Activated T-cell treated with anti-CD3 and anti-CD28 coated beads, Interleukin-2, amount 50 U/mL, for 72 hours (primary cell): Measurements from ENCODE around the gene ZNF652. TPM values are rescaled to one million over a fixed set of nuclear protein-coding genes. Genes with fewer than 3 reads are reported as not detected.

Source experiments
- ATAC-seq, 2 donors: fragments of 150-1000 bp; cut with Tn5 transposase; replicated peaks in 1 of 2; 2 replicates each; pipeline ENCODE4 v1.10.0; 2021; ENCODE audit warnings: moderate library complexity in 2 of 2, mild to moderate bottlenecking in 1 of 2
- DNase-seq, 2 donors: peaks; one replicate each; pipeline ENCODE4 v3.0.0; 2021 to 2022; ENCODE audit warnings: mixed read lengths in 1 of 2
- H3K27ac Mint-ChIP-seq: one replicate; pipeline ENCODE4 v1.8.0; 2022; ENCODE audit warnings: mild to moderate bottlenecking, moderate library complexity, mixed read lengths
- H3K27me3 Mint-ChIP-seq: one replicate; pipeline ENCODE4 v1.8.0; 2022; ENCODE audit warnings: low read depth, mixed read lengths
- H3K36me3 Mint-ChIP-seq, 2 donors: one replicate each; pipeline ENCODE4 v1.8.0; 2022; ENCODE audit warnings: mixed read lengths in 2 of 2, mild to moderate bottlenecking in 1 of 2; ENCODE audit not compliant: insufficient read depth in 2 of 2
- H3K4me1 Mint-ChIP-seq: one replicate; pipeline ENCODE4 v1.8.0; 2022; ENCODE audit warnings: low read depth, mixed read lengths
- H3K4me3 Mint-ChIP-seq, 2 donors: one replicate each; pipeline ENCODE4 v1.8.0; 2022; ENCODE audit warnings: mild to moderate bottlenecking in 2 of 2, mixed read lengths in 2 of 2, moderate library complexity in 2 of 2
- H3K9me3 Mint-ChIP-seq, 2 donors: one replicate each; pipeline ENCODE4 v1.8.0; 2022; ENCODE audit warnings: mixed read lengths in 2 of 2
- total RNA-seq, 2 donors: library from RNA; stranded (reverse); gene quantifications; one replicate each; pipeline ENCODE4 v1.2.3, GENCODE V29; 2022

The ZNF652 gene
- total RNA-seq, 2 donors from 2014 or later: 8.3 to 13.2 TPM

DNA sequence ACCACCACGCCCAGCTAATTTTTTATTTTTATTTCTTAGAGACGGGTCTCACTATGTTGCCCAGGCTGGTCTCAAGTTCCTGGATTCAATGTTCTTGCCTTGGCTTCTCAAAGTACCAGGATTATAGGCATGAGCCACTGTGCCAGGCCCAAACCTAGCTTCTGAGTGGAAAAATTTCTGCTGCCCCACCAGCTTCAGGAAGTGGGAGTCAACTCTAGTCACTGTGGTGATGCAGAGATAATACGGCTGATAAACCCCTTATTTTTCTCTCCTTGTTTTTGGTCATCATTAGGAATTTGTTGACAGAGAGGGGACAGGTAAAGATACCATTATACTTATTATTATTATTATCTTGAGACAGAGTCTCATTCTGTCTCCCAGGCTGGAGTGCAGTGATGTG is 103.7 kb downstream of the ZNF652 start:
- DNase-seq (no peak), ATAC-seq (no peak)
- peaks cover 12% of the 10 kb centered on the region for H3K4me1 Mint-ChIP-seq
- H3K36me3 Mint-ChIP-seq: no peaks in the 10 kb centered on the region
- peaks cover 2% of the 10 kb centered on the region for H3K27me3 Mint-ChIP-seq
- no peak overlapping the region for H3K4me3 Mint-ChIP-seq
- H3K9me3 Mint-ChIP-seq: no peaks in the 10 kb centered on the region
- no peak overlapping the region for H3K27ac Mint-ChIP-seq

DNA sequence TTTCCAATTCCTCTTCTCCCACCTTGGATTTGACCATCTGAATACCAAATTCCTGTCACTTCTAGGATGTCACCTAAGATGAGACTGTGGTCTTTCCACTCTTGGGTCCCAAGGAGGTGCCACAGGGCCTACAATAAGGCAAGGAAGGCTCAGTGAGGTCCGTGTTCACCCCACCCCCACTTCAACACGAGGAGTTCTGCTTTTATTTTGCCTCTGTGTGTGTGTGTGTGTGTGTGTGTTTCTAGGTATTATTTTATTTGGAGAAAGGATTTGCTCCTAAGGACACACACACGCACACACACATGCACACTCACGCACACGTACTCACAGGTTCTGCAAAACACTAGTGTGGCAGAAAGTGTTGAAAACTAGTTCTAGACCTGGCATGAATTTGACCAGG is 106.9 kb downstream of the ZNF652 start:
- DNase-seq (no peak), ATAC-seq (no peak)
- H3K4me3 Mint-ChIP-seq: no peak overlapping the region
- no peaks in the 10 kb centered on the region for H3K9me3 Mint-ChIP-seq
- no peak overlapping the region for H3K27ac Mint-ChIP-seq
- H3K4me1 Mint-ChIP-seq: peaks cover 4% of the 10 kb centered on the region
- peaks cover 9% of the 10 kb centered on the region for H3K27me3 Mint-ChIP-seq
- no peaks in the 10 kb centered on the region for H3K36me3 Mint-ChIP-seq

DNA sequence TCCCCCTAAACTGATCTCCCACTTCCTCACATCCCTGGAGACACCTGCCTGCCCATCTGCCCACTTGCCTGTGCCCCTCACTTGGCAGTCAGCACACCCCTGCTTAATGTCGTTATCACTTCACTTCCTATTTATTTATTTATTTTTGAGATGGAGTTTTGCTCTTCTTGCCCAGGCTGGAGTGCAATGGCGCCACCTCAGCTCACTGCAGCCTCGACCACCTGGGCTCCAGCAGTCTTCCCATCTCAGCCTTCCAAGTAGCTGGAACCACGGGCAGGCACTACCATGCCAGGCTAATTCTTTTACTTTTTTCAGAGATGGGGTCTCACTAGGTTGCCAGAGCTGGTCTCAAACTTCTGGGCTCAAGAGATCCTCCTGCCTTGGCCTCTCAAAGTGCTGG is 108.0 kb downstream of the ZNF652 start:
- Mint-ChIP-seq H3K27ac (no peak overlapping the region), H3K9me3 (no peaks in the 10 kb centered on the region), H3K27me3 (peaks cover 9% of the 10 kb centered on the region), H3K4me1 (no peaks in the 10 kb centered on the region), H3K36me3 (no peaks in the 10 kb centered on the region), H3K4me3 (no peak overlapping the region)
- ATAC-seq (no peak), DNase-seq (no peak)

DNA sequence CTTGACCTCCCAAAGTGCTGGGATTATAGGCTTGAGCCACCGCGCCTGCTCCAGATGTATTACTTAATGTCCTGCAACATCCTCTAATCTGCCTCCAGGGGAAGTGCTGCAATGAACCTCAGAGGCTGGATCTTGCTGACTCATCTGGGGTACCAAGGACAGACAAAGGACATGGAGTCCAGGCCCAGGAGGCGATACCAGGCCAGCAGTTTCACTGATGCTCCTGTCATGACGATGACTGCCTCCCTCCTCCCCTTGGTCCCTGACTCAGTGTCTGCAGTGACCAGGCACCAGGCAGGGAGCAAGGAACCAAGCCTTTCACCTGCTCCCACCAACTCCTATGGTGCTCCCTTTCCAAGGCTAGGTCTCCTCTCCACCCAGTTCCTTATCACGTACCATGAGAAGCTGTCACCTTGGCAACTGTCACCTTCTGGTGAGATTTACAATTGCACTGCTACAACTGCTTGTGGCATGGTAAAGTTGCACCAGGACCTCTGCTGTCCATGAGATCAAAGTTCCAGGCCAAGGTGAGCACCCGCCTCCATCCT is 109.8 kb downstream of the ZNF652 start:
- Mint-ChIP-seq H3K27me3 (peaks cover 9% of the 10 kb centered on the region), H3K9me3 (no peaks in the 10 kb centered on the region), H3K27ac (no peak overlapping the region), H3K36me3 (no peaks in the 10 kb centered on the region), H3K4me1 (no peaks in the 10 kb centered on the region), H3K4me3 (no peak overlapping the region)
- ATAC-seq: no peak
- no peak for DNase-seq

DNA sequence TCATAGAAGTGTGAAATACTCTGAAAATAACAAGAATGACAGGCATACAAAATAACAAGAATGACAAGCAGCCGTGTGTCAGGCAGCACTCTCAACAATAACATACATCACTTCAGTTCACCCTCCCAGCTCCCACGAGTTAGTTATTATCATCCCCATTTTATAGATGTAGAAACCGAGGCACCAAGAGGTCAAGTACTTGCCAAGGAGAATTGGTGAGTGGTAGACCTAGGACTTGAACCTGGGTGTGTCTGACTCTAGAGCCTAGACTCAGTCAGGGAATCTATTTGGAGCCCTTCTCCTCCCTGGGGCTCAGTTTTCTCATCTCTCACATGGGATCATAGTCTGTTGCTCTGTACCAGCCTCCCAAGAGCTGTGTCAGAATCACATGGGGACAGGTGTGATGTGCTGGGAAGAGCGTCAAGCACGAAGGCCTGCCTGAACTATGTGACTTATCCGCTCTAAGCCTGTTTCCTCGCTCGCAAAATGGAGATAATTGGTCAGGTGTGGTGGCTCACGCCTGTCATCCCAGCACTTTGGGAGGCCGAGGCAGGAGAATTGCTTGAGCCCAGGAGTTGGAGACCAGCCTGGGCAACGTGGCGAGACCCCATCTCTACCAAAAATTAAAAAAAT is 112.0 kb downstream of the ZNF652 start:
- ATAC-seq (no peak), DNase-seq (no peak)
- Mint-ChIP-seq H3K4me3 (no peak overlapping the region), H3K9me3 (no peaks in the 10 kb centered on the region), H3K36me3 (no peaks in the 10 kb centered on the region), H3K4me1 (no peaks in the 10 kb centered on the region), H3K27me3 (peaks cover 9% of the 10 kb centered on the region), H3K27ac (no peak overlapping the region)

DNA sequence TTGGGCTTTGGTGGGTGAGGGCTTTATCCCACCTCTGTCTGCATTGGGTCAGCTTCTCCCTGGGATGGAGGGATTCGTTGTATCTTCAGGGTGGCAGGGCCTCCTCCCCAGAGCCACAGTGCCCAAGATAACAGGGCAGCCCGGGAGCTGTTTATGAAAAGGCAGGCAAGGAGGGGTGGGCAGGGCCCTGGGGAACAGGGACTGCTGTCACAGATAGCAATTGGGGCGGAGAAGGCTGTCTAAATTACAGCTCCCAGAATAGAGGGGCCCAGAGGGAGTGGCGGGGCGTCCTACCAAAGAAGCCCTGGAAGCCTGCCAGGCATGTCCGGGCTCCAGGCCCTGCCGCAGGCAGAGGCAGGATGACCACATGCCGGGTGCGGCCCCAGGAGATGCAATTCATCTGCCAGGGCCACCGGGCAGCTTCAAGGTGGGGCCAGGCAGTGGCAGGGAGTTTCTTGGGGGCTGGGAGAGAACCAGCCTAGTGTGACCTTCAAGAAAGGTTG is 112.7 kb downstream of the ZNF652 start:
- Mint-ChIP-seq H3K4me3 (no peak overlapping the region), H3K27me3 (peaks cover 9% of the 10 kb centered on the region)
- no peak for DNase-seq

DNA sequence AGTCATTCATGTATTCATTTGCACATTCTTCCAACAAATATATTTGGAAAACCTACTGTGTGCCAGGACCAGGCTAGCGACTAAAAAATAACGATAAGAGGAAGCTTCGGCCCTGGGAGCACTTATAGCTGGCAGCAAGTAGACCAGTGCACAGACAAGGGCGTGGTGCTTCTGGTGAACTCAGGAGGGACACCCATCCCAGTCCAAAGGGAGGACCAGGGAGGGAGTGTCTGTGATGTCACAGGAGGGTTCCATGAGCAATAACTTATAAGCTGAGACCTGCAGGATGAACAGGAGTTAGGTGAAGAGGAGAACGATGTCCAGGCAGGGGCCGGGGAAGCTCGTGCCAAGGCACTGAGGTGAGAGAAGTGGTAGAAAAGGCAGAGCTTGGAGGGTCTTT is 114.1 kb downstream of the ZNF652 start:
- Mint-ChIP-seq H3K4me1 (no peaks in the 10 kb centered on the region), H3K4me3 (no peak overlapping the region), H3K9me3 (no peaks in the 10 kb centered on the region), H3K27ac (no peak overlapping the region), H3K27me3 (peaks cover 7% of the 10 kb centered on the region), H3K36me3 (no peaks in the 10 kb centered on the region)
- no peak for ATAC-seq
- DNase-seq: no peak

More for the DNA sequence above, 112.7 kb downstream of the ZNF652 start:
- Mint-ChIP-seq H3K4me1 (no peaks in the 10 kb centered on the region), H3K27ac (no peak overlapping the region), H3K36me3 (no peaks in the 10 kb centered on the region), H3K9me3 (no peaks in the 10 kb centered on the region)
- ATAC-seq: no peak

- Mint-ChIP-seq H3K36me3 (no peaks in the 10 kb centered on the region), H3K4me3 (no peak overlapping the region), H3K27ac (no peak overlapping the region), H3K27me3 (no peaks in the 10 kb centered on the region), H3K4me1 (no peaks in the 10 kb centered on the region), H3K9me3 (no peaks in the 10 kb centered on the region)
- no peak for ATAC-seq
- no peak for DNase-seq
These were observed 117.2 kb downstream of the ZNF652 start for GRCh38 chr17:49244839-49245238.

Other genes starting within 250 kb of the ZNF652 start
- gene B4GALNT2, start 229.5 kb downstream of the ZNF652 start, total RNA-seq: not detected
- 10 to 100 TPM; 24.6 to 27.5 TPM for gene GNGT2, start 151.7 kb downstream of the ZNF652 start, total RNA-seq
- gene ABI3, start 151.5 kb downstream of the ZNF652 start, total RNA-seq: 10 to 100 TPM; 27.9 to 32.4 TPM
- under 1 TPM in 1 of 2 donors, not detected in 1; 0.29 TPM for gene PHOSPHO1, start 131.5 kb downstream of the ZNF652 start, total RNA-seq
- gene PHB1, start 52.6 kb upstream of the ZNF652 start, total RNA-seq: 100 to 1,000 TPM in 1 of 2 donors, 10 to 100 TPM in 1; 91.4 to 119 TPM
- gene NGFR, start 133.0 kb upstream of the ZNF652 start, total RNA-seq: under 1 TPM; 0.14 to 0.28 TPM
- gene NXPH3, start 213.6 kb upstream of the ZNF652 start, total RNA-seq: 1 to 10 TPM in 1 of 2 donors, under 1 TPM in 1; 0.44 to 1.2 TPM